ENCODE measurements around the gene GOLGA6B. TPM values are rescaled to one million over a fixed set of nuclear protein-coding genes. Genes with fewer than 3 reads are reported as not detected.
"Not testable (repeated sequence)": the region's sequence is repeated elsewhere in the genome, so short reads cannot be mapped to it uniquely, and the experiment has no call there.

The GOLGA6B gene
- total RNA-seq, 1 experiment from 2014 or later = 0.11 TPM

GRCh38 chr15:72670656-72671352, 16.3 kb downstream of the GOLGA6B start:
- H3K9me3 ChIP-seq (ENCODE audit: low read length); H3K79me2 ChIP-seq (ENCODE audit: low read length); H3F3A ChIP-seq (ENCODE audit: low read length, unreplicated experiment); intact Hi-C loops (cut with micrococcal nuclease); H3K9me2 ChIP-seq (replicated peaks; ENCODE audit: low read length); H3K27ac ChIP-seq (ENCODE audit: low read length); H4K20me1 ChIP-seq (ENCODE audit: low read length); H3K27me3 ChIP-seq (ENCODE audit: low read length); H3K9ac ChIP-seq (ENCODE audit: low read length); H3K4me1 ChIP-seq (ENCODE audit: insufficient read depth, low read length); BruUV-seq (replicated peaks); H3K36me3 ChIP-seq (ENCODE audit: low read depth, low read length): not testable (repeated sequence)
- H3K4me3 ChIP-seq (ENCODE audit: low read length) = peak overlapping the region; percentile 62; the same call in 1 of the 2 replicates
- peak; percentile 96 for ATAC-seq
- POLR2A ChIA-PET (ENCODE audit: unreplicated experiment) = interaction anchor here (0.6 kb wide), 1 partner anchor 358 kb away, joined by 3 read pairs; no protein-coding TSS in a partner anchor
- peak overlapping the region; percentile 89 for H3K4me2 ChIP-seq (ENCODE audit: low read length)
- DNase-seq = peak; percentile 84
- CTCF ChIA-PET = interaction anchor here (0.6 to 1.0 kb wide), 2 partner anchors 71 to 72 kb away, joined by 3 to 4 read pairs; no protein-coding TSS in a partner anchor
- peak overlapping the region; percentile 84 for H2AFZ ChIP-seq (ENCODE audit: low read length)
- TF ChIP-seq CTCF (conservative IDR thresholded peaks at IDR 0.05; ENCODE audit: low read depth, low read length) = peak; percentile 69

- TF ChIP-seq EZH2phosphoT487 (IDR thresholded peaks at IDR 0.05; ENCODE audit: borderline replicate concordance, low read length) (no peak), EZH2 (IDR thresholded peaks at IDR 0.05; ENCODE audit: low read length, unreplicated experiment) (no peak), CTCF (conservative IDR thresholded peaks at IDR 0.05; ENCODE audit: low read depth, low read length) (no peak)
- DNase-seq (no peak), ATAC-seq (no peak)
- Histone ChIP-seq H2AFZ (ENCODE audit: low read length) (no peak overlapping the region), H3K9me3 (ENCODE audit: low read length) (no peaks in the 10 kb centered on the region), H3K4me3 (ENCODE audit: low read length) (no peak overlapping the region), H3K4me1 (ENCODE audit: insufficient read depth, low read length) (no peaks in the 10 kb centered on the region), H3K36me3 (ENCODE audit: low read depth, low read length) (no peaks in the 10 kb centered on the region), H3K9ac (ENCODE audit: low read length) (no peak overlapping the region), H3K9me2 (replicated peaks; ENCODE audit: low read length) (no peaks in the 10 kb centered on the region), H3K27me3 (ENCODE audit: low read length) (no peaks in the 10 kb centered on the region), H3K4me2 (ENCODE audit: low read length) (no peak overlapping the region), H3F3A (ENCODE audit: low read length, unreplicated experiment) (no peaks in the 10 kb centered on the region), H3K27ac (ENCODE audit: low read length) (no peak overlapping the region), H3K79me2 (ENCODE audit: low read length) (no peaks in the 10 kb centered on the region), H4K20me1 (ENCODE audit: low read length) (no peaks in the 10 kb centered on the region)
- POLR2A ChIA-PET (ENCODE audit: unreplicated experiment) = interaction anchor here (0.6 kb wide), 1 partner anchor 359 kb away, joined by 3 read pairs; no protein-coding TSS in a partner anchor
- intact Hi-C loops (cut with micrococcal nuclease) = no loop called here
- BruUV-seq (replicated peaks) = no TSS peak
- CTCF ChIA-PET = interaction anchor here (0.6 to 1.0 kb wide), 2 partner anchors 72 to 73 kb away, joined by 3 to 4 read pairs; no protein-coding TSS in a partner anchor
Observed at GRCh38 chr15:72671525-72671924, 17.0 kb downstream of the GOLGA6B start.

- H4K20me1 ChIP-seq (ENCODE audit: low read length) = no peaks in the 10 kb centered on the region
- H3K27me3 ChIP-seq (ENCODE audit: low read length) = peaks cover 9% of the 10 kb centered on the region; the same call in 1 of the 2 replicates
- H3K79me2 ChIP-seq (ENCODE audit: low read length) = no peaks in the 10 kb centered on the region
- no TSS peak for BruUV-seq (replicated peaks)
- H3F3A ChIP-seq (ENCODE audit: low read length, unreplicated experiment) = no peaks in the 10 kb centered on the region
- CTCF ChIA-PET = no interaction called here
- POLR2A ChIA-PET (ENCODE audit: unreplicated experiment) = no interaction called here
- no peak overlapping the region for H3K4me2 ChIP-seq (ENCODE audit: low read length)
- H3K27ac ChIP-seq (ENCODE audit: low read length) = no peak overlapping the region
- no peak for ATAC-seq
- no peaks in the 10 kb centered on the region for H3K9me2 ChIP-seq (replicated peaks; ENCODE audit: low read length)
- no peaks in the 10 kb centered on the region for H3K4me1 ChIP-seq (ENCODE audit: insufficient read depth, low read length)
- H3K4me3 ChIP-seq (ENCODE audit: low read length) = no peak overlapping the region
- intact Hi-C loops (cut with micrococcal nuclease) = no loop called here
- no peaks in the 10 kb centered on the region for H3K36me3 ChIP-seq (ENCODE audit: low read depth, low read length)
- no peak for DNase-seq
- TF ChIP-seq EZH2phosphoT487 (IDR thresholded peaks at IDR 0.05; ENCODE audit: borderline replicate concordance, low read length) = no peak
- no peak for TF ChIP-seq CTCF (conservative IDR thresholded peaks at IDR 0.05; ENCODE audit: low read depth, low read length)
- TF ChIP-seq EZH2 (IDR thresholded peaks at IDR 0.05; ENCODE audit: low read length, unreplicated experiment) = no peak
- H3K9ac ChIP-seq (ENCODE audit: low read length) = no peak overlapping the region
- H3K9me3 ChIP-seq (ENCODE audit: low read length) = no peaks in the 10 kb centered on the region
- H2AFZ ChIP-seq (ENCODE audit: low read length) = no peak overlapping the region
Observed at GRCh38 chr15:72676838-72677237, 22.3 kb downstream of the GOLGA6B start.

All from PC-3 (cell line).